Lower leg skin (tissue), 3 donors: ENCODE results near the gene FLYWCH2.

Experiments used
- POLR2A ChIP-seq, 2 donors: fragments of 450-650 bp; IDR thresholded peaks; one replicate each; pipeline ENCODE4 v1.6.1; 2016 to 2017; ENCODE audit warnings: antibody characterized with exemption in 2 of 2, mild to moderate bottlenecking in 1 of 2, moderate library complexity in 1 of 2
- TF ChIP-seq, protein P1 (sequence below), 3 donors: fragments of 450-650 bp; IDR thresholded peaks; one replicate each; pipeline ENCODE4 v1.5.1; 2016; ENCODE audit warnings: antibody characterized with exemption in 3 of 3, mild to moderate bottlenecking in 3 of 3, moderate library complexity in 2 of 3

DNA sequence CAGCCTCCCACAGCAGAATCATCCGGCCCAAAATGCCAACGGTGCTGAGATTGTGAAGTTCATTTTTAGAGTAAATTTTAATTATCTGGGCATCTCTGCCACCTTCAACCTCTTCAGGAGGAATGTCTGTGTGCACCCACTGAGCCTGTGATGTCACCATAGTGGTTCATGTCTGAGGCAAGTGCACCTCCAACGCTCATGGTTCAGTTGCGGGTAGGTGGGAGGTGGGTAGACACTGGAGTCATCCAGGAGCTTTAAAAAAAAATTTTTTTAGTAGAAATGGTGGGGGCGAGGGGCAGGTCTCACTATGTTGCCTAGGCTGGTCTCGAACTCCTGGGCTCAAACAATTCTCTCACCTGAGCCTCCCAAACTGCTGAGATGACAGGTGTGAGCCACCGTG is 30.6 kb downstream of the FLYWCH2 start:
- TF ChIP-seq, protein P1, sequence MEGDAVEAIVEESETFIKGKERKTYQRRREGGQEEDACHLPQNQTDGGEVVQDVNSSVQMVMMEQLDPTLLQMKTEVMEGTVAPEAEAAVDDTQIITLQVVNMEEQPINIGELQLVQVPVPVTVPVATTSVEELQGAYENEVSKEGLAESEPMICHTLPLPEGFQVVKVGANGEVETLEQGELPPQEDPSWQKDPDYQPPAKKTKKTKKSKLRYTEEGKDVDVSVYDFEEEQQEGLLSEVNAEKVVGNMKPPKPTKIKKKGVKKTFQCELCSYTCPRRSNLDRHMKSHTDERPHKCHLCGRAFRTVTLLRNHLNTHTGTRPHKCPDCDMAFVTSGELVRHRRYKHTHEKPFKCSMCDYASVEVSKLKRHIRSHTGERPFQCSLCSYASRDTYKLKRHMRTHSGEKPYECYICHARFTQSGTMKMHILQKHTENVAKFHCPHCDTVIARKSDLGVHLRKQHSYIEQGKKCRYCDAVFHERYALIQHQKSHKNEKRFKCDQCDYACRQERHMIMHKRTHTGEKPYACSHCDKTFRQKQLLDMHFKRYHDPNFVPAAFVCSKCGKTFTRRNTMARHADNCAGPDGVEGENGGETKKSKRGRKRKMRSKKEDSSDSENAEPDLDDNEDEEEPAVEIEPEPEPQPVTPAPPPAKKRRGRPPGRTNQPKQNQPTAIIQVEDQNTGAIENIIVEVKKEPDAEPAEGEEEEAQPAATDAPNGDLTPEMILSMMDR (IDR thresholded peaks at IDR 0.05): no peak
- TF ChIP-seq POLR2A (IDR thresholded peaks at IDR 0.05): no peak
